ENCODE results near the gene FAM83F.

FAM83F gene

DNA sequence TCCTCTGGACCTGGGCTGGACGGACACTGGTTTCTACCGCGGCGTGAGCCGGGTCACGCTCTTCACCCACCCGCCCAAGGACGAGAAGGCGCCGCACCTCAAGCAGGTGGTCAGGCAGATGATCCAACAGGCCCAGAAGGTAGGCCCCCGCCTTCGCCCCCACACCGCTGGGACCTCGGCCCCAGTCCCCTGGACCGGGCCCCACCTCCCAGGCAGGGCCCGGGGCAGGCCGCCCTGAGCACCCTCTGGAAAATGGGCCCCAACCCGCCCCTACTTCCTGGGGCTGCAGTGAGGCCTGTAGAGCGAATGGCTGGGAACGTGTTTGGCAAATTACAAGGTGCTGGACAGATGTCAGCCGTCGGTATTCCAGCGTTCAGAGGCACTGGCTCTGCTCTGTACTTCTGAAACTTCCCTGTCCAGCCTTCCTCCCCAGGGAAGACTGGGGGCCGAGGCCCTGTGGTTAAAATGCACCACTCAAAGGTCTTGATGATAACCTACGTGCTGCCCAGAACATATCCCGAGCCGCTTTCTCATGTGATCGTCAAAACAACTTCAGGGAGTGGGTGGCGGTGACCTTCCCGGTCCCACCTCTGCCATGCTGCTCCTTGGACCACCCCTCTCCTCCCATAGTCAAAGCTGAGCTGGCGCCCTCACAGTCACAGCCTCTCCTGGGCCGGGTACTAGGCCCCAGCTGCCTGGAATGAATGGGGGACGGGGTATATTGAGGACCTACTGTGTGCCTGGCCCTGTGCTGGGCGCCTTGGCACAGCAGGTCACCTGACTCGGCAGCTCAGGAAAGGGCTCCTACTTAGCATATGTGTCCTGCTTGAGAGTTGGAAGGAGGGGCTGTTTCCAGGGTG is 869 bp downstream of the FAM83F start:
- no peak overlapping the region for H3K4me3 ChIP-seq (replicated peaks in 1 of 2; ENCODE audit: low read depth in 2 of 2, low read length in 2 of 2)
- no peak for DNase-seq (ENCODE audit: low read depth in 2 of 2)

DNA sequence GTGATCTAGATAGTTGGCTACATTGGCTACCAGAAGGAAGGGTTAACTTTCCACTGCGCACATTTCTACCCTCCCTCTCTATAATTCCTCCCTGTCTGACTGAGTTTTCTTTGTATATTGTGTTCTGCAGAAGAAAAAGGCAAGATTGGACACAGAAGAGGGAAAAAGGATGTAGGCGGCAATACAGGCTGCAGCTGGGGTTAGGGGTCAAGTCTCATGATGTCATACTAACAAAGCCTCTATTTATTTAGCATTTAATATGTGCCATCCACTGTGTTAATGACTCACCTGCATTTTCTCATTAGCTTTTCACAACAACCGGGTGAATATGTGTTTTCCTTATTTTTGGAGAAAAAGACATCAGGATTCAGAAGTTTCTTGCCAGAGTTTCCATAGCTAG is 2.0 kb downstream of the FAM83F start:
- TF ChIP-seq, protein P1, sequence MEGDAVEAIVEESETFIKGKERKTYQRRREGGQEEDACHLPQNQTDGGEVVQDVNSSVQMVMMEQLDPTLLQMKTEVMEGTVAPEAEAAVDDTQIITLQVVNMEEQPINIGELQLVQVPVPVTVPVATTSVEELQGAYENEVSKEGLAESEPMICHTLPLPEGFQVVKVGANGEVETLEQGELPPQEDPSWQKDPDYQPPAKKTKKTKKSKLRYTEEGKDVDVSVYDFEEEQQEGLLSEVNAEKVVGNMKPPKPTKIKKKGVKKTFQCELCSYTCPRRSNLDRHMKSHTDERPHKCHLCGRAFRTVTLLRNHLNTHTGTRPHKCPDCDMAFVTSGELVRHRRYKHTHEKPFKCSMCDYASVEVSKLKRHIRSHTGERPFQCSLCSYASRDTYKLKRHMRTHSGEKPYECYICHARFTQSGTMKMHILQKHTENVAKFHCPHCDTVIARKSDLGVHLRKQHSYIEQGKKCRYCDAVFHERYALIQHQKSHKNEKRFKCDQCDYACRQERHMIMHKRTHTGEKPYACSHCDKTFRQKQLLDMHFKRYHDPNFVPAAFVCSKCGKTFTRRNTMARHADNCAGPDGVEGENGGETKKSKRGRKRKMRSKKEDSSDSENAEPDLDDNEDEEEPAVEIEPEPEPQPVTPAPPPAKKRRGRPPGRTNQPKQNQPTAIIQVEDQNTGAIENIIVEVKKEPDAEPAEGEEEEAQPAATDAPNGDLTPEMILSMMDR (IDR thresholded peaks at IDR 0.05; ENCODE audit: low read depth, low read length), result no peak
- H3K4me3 ChIP-seq (replicated peaks in 1 of 2; ENCODE audit: low read depth in 2 of 2, low read length in 2 of 2), result no peak overlapping the region

More for the DNA sequence above, 869 bp downstream of the FAM83F start:
- TF ChIP-seq, protein P1 (IDR thresholded peaks at IDR 0.05; ENCODE audit: low read depth, low read length), result no peak

DNA sequence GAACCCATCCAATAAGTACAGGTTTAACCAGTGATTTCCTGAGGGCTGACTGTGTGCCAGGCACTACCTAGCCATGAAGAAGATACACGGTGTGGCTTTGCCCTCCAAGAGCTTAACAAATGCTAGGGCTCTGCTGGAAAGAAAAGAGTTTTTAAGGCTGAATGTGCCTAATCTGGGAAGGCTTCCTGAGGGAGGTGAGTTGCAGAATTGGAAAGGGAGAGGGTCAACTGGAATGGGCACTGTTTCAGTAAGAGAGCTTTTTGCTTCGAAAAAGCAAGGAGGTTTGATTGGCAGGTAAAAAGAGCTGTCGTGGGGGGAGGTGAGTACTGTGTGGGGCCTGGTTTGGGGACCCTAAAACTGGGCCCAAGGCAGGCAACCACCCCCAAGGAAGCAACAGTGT is 2.7 kb downstream of the FAM83F start:
- no peak for DNase-seq (ENCODE audit: low read depth in 2 of 2)
- no peak overlapping the region for H3K4me3 ChIP-seq (replicated peaks in 1 of 2; ENCODE audit: low read depth in 2 of 2, low read length in 2 of 2)
- TF ChIP-seq, protein P1 (IDR thresholded peaks at IDR 0.05; ENCODE audit: low read depth, low read length), result no peak

More for the DNA sequence above, 2.0 kb downstream of the FAM83F start:
- DNase-seq (ENCODE audit: low read depth in 2 of 2), result no peak

DNA sequence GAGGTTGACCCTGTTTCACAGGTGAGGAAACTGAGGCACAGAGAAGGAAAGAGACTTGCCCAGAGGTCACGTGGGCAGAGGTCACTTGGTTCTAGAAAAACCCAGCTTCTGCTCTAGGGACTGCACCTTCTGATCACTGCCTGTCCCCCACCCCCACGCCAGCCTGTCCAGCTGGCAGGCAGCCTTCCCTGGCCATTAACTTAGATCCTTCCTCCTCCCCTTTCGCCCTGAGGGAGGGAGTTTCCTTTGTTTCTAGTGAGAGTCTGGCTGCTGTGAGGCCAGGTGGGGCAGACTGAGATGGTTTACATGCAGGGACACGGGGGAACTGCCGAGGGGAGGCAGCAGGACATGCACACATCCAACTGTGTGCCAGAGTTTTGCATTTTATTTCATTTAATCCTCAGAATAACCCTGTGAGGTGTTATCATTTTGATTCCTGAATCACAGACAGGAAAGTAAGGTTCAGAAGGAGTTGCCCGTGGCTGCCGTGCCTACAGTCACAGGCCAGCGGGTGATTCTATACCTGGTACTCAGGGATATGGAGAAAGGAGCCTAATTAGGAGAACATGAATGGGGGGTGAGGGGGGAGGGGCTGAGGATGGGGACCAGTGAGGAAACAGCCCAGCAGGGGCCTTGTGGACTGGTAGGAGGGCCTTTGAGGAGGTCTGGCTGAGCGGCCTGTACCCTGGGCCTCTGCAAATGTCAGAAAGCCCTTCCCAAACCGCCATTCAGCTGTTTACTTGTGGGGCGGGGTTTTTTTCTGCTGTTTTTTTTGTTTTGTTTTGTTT is 3.4 kb downstream of the FAM83F start:
- H3K4me3 ChIP-seq (replicated peaks in 1 of 2; ENCODE audit: low read depth in 2 of 2, low read length in 2 of 2), result no peak overlapping the region
- TF ChIP-seq, protein P1 (IDR thresholded peaks at IDR 0.05; ENCODE audit: low read depth, low read length), result no peak
- peak; percentile 5 to 34 for DNase-seq (ENCODE audit: low read depth in 2 of 2)

DNA sequence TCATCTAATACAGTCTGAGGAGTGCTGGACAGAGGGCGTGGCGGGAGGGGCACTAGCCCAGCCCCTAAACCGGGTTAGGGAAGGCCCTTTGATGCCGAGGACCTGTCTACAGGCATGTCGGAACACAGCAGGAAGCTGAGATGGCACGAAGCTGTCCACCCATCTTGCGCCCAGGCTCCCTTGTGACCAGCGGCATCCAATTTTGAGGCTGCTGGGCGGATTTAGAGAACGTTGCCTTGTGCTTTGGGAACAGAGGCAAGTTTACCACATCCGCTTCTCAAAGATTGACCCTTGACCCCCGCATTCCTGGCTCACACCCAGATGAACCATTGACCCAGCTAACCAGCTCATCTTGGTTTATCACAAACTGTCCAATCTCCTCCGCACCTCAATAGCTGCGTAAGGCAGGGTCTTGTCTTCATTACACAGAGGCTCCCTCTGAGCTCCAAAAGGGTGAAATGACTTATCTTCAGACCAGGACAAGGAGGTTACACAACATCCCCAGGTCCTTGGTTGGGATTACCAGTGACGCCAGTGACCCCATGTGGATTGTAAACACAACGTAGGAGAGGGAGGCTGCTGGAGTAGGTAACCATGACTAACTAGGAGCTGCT is 4.5 kb downstream of the FAM83F start:
- no peak overlapping the region for H3K4me3 ChIP-seq (replicated peaks in 1 of 2; ENCODE audit: low read depth in 2 of 2, low read length in 2 of 2)
- TF ChIP-seq, protein P1 (IDR thresholded peaks at IDR 0.05; ENCODE audit: low read depth, low read length), result peak; percentile 3
- DNase-seq (ENCODE audit: low read depth in 2 of 2), result peak; percentile 54 to 68

DNA sequence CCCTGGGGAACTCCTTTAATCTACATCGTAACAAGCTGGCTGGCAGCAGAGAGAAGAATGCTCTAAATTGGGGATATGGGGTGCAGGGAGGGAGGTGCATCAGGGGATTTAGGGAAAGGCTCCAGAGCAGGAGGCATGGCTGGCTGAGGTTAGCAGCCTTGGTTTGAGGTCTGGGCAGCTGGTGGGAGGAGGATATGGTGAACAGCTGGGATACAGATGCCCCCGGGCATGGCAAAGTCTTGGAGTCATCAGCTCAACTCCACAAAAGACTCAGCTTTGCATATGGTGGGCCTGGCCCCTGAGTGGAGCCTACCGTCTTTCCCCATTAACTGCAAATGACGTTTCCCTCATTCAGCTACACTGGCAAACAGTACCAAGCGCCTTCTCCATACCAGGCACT is 5.4 kb downstream of the FAM83F start:
- TF ChIP-seq, protein P1 (IDR thresholded peaks at IDR 0.05; ENCODE audit: low read depth, low read length), result no peak
- H3K4me3 ChIP-seq (replicated peaks in 1 of 2; ENCODE audit: low read depth in 2 of 2, low read length in 2 of 2), result no peak overlapping the region
- DNase-seq (ENCODE audit: low read depth in 2 of 2), result no peak

All from cardiac fibroblast (primary cell).